Sigmoid colon (tissue), 3 donors: ENCODE measurements around the gene A3GALT2.
"Not testable (repeated sequence)": the region's sequence is repeated elsewhere in the genome, so short reads cannot be mapped to it uniquely, and the experiment has no call there.

Experiments used
- POLR2A ChIP-seq, 2 donors: fragments of 450-650 bp; IDR thresholded peaks; one replicate each; pipeline ENCODE4 v1.6.1; 2016; ENCODE audit warnings: antibody characterized with exemption in 2 of 2, mild to moderate bottlenecking in 2 of 2, moderate library complexity in 2 of 2
- TF ChIP-seq, protein P1 (sequence below), 4 experiments: fragments of 450-650 bp in 3 of 4; fragments of 200-600 bp in 1 of 4; IDR thresholded peaks; one replicate each; pipeline ENCODE4 v1.5.1; 2016 to 2019; ENCODE audit warnings: antibody characterized with exemption in 4 of 4, mild to moderate bottlenecking in 3 of 4, moderate library complexity in 2 of 4

DNA sequence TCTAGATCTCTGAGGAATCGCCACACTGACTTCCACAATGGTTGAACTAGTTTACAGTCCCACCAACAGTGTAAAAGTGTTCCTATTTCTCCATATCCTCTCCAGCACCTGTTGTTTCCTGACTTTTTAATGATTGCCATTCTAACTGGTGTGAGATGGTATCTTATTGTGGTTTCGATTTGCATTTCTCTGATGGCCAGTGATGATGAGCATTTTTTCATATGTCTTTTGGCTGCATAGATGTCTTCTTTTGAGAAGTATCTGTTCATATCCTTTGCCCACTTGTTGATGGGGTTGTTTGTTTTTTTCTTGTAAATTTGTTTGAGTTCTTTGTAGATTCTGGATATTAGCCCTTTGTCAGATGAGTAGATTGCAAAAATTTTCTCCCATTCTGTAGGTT is 30.3 kb downstream of the A3GALT2 start:
- TF ChIP-seq POLR2A (IDR thresholded peaks at IDR 0.05): not testable (repeated sequence)
- TF ChIP-seq, protein P1, sequence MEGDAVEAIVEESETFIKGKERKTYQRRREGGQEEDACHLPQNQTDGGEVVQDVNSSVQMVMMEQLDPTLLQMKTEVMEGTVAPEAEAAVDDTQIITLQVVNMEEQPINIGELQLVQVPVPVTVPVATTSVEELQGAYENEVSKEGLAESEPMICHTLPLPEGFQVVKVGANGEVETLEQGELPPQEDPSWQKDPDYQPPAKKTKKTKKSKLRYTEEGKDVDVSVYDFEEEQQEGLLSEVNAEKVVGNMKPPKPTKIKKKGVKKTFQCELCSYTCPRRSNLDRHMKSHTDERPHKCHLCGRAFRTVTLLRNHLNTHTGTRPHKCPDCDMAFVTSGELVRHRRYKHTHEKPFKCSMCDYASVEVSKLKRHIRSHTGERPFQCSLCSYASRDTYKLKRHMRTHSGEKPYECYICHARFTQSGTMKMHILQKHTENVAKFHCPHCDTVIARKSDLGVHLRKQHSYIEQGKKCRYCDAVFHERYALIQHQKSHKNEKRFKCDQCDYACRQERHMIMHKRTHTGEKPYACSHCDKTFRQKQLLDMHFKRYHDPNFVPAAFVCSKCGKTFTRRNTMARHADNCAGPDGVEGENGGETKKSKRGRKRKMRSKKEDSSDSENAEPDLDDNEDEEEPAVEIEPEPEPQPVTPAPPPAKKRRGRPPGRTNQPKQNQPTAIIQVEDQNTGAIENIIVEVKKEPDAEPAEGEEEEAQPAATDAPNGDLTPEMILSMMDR (IDR thresholded peaks at IDR 0.05): not testable (repeated sequence)
